ENCODE results near the gene CRHBP.

The CRHBP gene

DNA sequence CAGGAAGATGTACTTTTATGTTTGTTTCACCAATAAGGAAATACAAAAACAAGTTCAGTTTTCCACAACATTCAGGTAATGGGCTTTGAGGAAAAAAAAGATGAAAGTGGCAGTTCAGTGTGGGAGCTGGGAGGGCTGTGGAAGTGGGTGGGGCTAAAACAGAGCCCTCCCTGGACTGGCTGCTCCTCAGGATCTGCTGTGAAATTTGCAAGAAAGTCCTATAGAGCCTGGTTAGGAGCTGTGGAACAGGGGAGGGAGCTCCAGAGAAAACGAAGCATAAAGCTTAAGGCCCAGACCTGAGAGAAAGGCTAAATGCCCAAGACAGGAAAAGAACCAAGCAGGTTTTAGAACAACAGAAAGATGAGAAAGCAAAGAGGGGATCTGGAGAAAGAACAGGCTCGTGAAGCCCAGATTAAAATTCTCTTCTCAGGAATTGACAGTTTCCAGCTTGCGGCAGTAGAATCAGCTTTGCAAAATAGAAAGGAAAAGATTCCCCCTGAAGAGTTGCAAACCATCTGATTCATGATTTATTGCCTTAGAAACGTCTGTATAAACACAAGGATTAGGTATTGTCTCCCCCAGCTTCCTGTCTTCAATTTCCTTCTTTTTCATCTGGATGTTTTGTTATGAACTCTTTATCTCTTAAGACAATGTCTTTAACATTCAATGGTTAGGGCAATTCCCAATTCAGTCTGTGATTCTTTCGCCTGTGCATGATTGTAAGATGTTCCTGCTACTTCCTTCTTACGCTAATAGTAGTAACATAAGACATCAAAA, 26.3 kb upstream of the CRHBP start:
- no peaks in the 10 kb centered on the region for H3K36me3 ChIP-seq (ENCODE audit: control insufficient read depth in 4 of 4, insufficient read depth in 4 of 4, low read length in 3 of 4)
- CTCF ChIA-PET: interaction anchor here (0.9 to 1.4 kb wide), 3 partner anchors 16 to 90 kb away, joined by 3 to 4 read pairs (median 3); partner anchors contain the start of gene CRHBP
- no peak for DNase-seq
- H3K27me3 ChIP-seq (replicated peaks in 2 of 5; ENCODE audit: control insufficient read depth in 4 of 5, insufficient read depth in 5 of 5, low read length in 4 of 5): no peaks in the 10 kb centered on the region
- POLR2A ChIA-PET: no interaction called here
- H3K4me3 ChIP-seq (ENCODE audit: control insufficient read depth in 1 of 7, extremely low read depth in 1 of 7, insufficient read depth in 4 of 7, low read depth in 2 of 7, low read length in 6 of 7): no peak overlapping the region
- peaks cover 0 to 10% (median 3%) of the 10 kb centered on the region in 4 experiments for H3K4me1 ChIP-seq (ENCODE audit: control extremely low read depth in 1 of 4, control insufficient read depth in 4 of 4, insufficient read depth in 4 of 4, low read length in 3 of 4)
- H3K27ac ChIP-seq (ENCODE audit: insufficient read depth in 1 of 2, low read depth in 1 of 2, low read length in 2 of 2, poor library complexity in 1 of 2, severe bottlenecking in 2 of 2): no peak overlapping the region
- 70% methylated on average over 5 of the region's 6 CpGs for WGBS (ENCODE audit: insufficient coverage)
- no peaks in the 10 kb centered on the region for H3K9me3 ChIP-seq (ENCODE audit: control extremely low read depth in 1 of 5, control insufficient read depth in 4 of 5, insufficient read depth in 2 of 5, low read depth in 1 of 5, low read length in 4 of 5)

DNA sequence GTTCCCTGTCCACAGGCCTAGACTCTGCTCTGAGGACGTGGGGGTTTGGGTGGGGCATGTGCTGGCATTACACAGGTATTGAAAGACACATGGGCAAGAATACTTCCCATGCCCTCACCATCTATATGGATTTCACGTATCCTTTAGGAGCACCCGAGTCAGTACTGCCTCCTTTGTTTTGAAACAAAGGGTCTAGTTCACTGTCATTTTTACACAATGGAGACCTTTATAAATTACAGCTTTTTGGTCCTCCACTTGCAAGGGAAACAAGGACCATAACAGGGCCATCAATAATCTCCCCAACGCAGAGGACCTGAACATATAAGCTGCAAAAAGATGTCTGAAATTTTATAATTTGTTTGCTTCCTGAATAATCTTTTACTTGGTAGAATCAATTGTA, 24.9 kb upstream of the CRHBP start:
- POLR2A ChIA-PET: no interaction called here
- Histone ChIP-seq H3K36me3 (ENCODE audit: control insufficient read depth in 4 of 4, insufficient read depth in 4 of 4, low read length in 3 of 4) (no peaks in the 10 kb centered on the region), H3K4me1 (ENCODE audit: control extremely low read depth in 1 of 4, control insufficient read depth in 4 of 4, insufficient read depth in 4 of 4, low read length in 3 of 4) (peaks cover 0 to 10% (median 3%) of the 10 kb centered on the region in 4 experiments), H3K27me3 (replicated peaks in 2 of 5; ENCODE audit: control insufficient read depth in 4 of 5, insufficient read depth in 5 of 5, low read length in 4 of 5) (no peaks in the 10 kb centered on the region), H3K27ac (ENCODE audit: insufficient read depth in 1 of 2, low read depth in 1 of 2, low read length in 2 of 2, poor library complexity in 1 of 2, severe bottlenecking in 2 of 2) (no peak overlapping the region), H3K4me3 (ENCODE audit: control insufficient read depth in 1 of 7, extremely low read depth in 1 of 7, insufficient read depth in 4 of 7, low read depth in 2 of 7, low read length in 6 of 7) (no peak overlapping the region), H3K9me3 (ENCODE audit: control extremely low read depth in 1 of 5, control insufficient read depth in 4 of 5, insufficient read depth in 2 of 5, low read depth in 1 of 5, low read length in 4 of 5) (no peaks in the 10 kb centered on the region)
- 95% methylated on average over 3 of the region's 4 CpGs for WGBS (ENCODE audit: insufficient coverage)
- CTCF ChIA-PET: interaction anchor here (1.1 to 1.4 kb wide), 3 partner anchors 9 to 88 kb away, joined by 4 to 5 read pairs (median 4); no protein-coding TSS in a partner anchor
- no peak for DNase-seq

DNA sequence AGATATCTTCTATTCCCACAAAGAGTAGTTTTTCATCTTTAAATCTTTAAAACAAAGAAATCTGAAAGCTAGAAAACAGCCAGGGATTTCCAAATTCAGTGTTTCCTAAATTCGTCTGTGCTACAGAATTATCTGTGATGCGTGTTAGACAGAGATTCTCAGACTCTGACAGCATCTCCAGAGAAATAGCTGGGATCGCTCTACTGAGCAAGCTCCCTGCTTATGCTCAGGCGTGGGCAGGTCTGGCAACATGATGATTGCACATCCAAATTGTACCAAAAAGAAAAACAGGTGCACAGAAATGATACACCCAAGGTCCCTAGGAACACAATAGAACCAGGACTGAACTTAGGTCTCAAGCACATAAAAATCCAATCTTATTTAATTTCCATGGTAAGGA, 22.8 kb upstream of the CRHBP start:
- DNase-seq: no peak
- Histone ChIP-seq H3K4me3 (ENCODE audit: control insufficient read depth in 1 of 7, extremely low read depth in 1 of 7, insufficient read depth in 4 of 7, low read depth in 2 of 7, low read length in 6 of 7) (no peak overlapping the region), H3K27me3 (replicated peaks in 2 of 5; ENCODE audit: control insufficient read depth in 4 of 5, insufficient read depth in 5 of 5, low read length in 4 of 5) (no peaks in the 10 kb centered on the region), H3K36me3 (ENCODE audit: control insufficient read depth in 4 of 4, insufficient read depth in 4 of 4, low read length in 3 of 4) (no peaks in the 10 kb centered on the region), H3K9me3 (ENCODE audit: control extremely low read depth in 1 of 5, control insufficient read depth in 4 of 5, insufficient read depth in 2 of 5, low read depth in 1 of 5, low read length in 4 of 5) (no peaks in the 10 kb centered on the region), H3K4me1 (ENCODE audit: control extremely low read depth in 1 of 4, control insufficient read depth in 4 of 4, insufficient read depth in 4 of 4, low read length in 3 of 4) (peaks cover 0 to 10% (median 3%) of the 10 kb centered on the region in 4 experiments), H3K27ac (ENCODE audit: insufficient read depth in 1 of 2, low read depth in 1 of 2, low read length in 2 of 2, poor library complexity in 1 of 2, severe bottlenecking in 2 of 2) (no peak overlapping the region)
- CTCF ChIA-PET: interaction anchor here (1.0 kb wide), 1 partner anchor 14 kb away, joined by 3 read pairs; no protein-coding TSS in a partner anchor
- POLR2A ChIA-PET: no interaction called here
- WGBS (ENCODE audit: insufficient coverage): 100% methylated on average over 4 of the region's 4 CpGs

DNA sequence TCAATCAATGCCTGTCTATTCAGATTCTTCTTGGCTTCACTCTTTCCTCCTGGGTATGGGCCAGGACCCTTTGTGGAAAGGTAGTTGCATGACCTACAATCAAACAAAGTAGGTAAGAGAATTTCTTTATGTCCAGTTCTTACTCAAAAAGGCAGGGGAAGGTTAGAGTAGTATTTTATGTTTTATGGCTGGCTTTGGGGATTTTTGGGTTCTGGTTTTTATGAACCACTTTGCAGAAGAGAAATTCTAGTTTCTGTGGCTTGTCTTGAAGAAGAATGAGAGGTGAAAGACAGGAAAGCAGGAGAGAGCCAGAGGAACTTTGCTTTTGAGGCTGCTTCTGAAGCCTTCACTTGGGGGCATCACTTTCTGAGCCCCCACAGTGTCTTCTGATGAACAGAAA, 14.7 kb upstream of the CRHBP start:
- peaks cover 0 to 7% (median 2%) of the 10 kb centered on the region in 4 experiments for H3K4me1 ChIP-seq (ENCODE audit: control extremely low read depth in 1 of 4, control insufficient read depth in 4 of 4, insufficient read depth in 4 of 4, low read length in 3 of 4)
- H3K27ac ChIP-seq (ENCODE audit: insufficient read depth in 1 of 2, low read depth in 1 of 2, low read length in 2 of 2, poor library complexity in 1 of 2, severe bottlenecking in 2 of 2): no peak overlapping the region
- H3K36me3 ChIP-seq (ENCODE audit: control insufficient read depth in 4 of 4, insufficient read depth in 4 of 4, low read length in 3 of 4): no peaks in the 10 kb centered on the region
- no peaks in the 10 kb centered on the region for H3K27me3 ChIP-seq (replicated peaks in 2 of 5; ENCODE audit: control insufficient read depth in 4 of 5, insufficient read depth in 5 of 5, low read length in 4 of 5)
- POLR2A ChIA-PET: no interaction called here
- peaks cover 0 to 4% (median 0%) of the 10 kb centered on the region in 5 experiments for H3K9me3 ChIP-seq (ENCODE audit: control extremely low read depth in 1 of 5, control insufficient read depth in 4 of 5, insufficient read depth in 2 of 5, low read depth in 1 of 5, low read length in 4 of 5)
- H3K4me3 ChIP-seq (ENCODE audit: control insufficient read depth in 1 of 7, extremely low read depth in 1 of 7, insufficient read depth in 4 of 7, low read depth in 2 of 7, low read length in 6 of 7): no peak overlapping the region
- no peak for DNase-seq
- CTCF ChIA-PET: interaction anchor here (0.7 kb wide), 1 partner anchor 223 kb away, joined by 3 read pairs; no protein-coding TSS in a partner anchor

DNA sequence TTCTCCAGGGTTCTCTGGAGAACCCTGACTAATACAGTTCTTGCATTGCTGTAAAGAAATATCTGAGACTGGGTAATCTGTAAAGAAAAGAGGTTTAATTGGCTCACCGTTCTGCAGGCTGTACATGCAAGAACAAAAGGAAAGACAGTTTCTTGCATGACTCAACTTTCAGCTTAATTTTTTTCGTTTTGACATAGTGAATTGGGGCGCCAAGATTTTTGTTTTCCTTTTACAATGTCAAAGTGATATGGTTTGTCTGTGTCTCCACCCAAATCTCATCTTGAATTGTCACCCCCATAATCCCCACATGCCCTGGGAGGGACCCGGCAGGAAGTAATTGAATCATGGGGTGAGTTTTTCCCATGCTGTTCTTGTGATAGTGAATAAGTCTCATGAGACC, 11.8 kb upstream of the CRHBP start:
- WGBS (ENCODE audit: insufficient coverage): 91% methylated on average over 1 of the region's 4 CpGs
- CTCF ChIA-PET: no interaction called here

DNA sequence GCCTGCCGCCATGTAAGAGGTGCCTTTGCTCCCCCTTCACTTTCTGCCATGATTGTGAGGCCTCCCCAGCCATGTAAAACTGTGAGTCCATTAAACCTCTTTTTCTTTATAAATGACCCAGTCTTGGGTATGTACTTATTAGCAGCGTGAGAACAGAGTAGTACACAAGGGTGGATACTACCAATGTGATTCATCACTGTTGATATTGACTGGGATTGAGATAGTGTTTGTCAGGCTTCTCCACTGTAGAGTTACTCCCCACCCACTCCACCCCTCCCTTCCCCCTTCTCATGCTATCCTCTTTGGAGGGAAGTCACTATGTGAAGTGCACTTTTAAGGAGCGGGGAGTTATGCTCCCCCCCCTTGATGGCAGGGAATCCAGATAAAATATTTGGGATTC, 11.4 kb upstream of the CRHBP start:
- Histone ChIP-seq H3K9me3 (ENCODE audit: control extremely low read depth in 1 of 5, control insufficient read depth in 4 of 5, insufficient read depth in 2 of 5, low read depth in 1 of 5, low read length in 4 of 5) (peaks cover 0 to 4% (median 0%) of the 10 kb centered on the region in 5 experiments), H3K4me1 (ENCODE audit: control extremely low read depth in 1 of 4, control insufficient read depth in 4 of 4, insufficient read depth in 4 of 4, low read length in 3 of 4) (peaks cover 4 to 40% (median 22%) of the 10 kb centered on the region in 4 experiments), H3K4me3 (ENCODE audit: control insufficient read depth in 1 of 7, extremely low read depth in 1 of 7, insufficient read depth in 4 of 7, low read depth in 2 of 7, low read length in 6 of 7) (no peak overlapping the region), H3K27ac (ENCODE audit: insufficient read depth in 1 of 2, low read depth in 1 of 2, low read length in 2 of 2, poor library complexity in 1 of 2, severe bottlenecking in 2 of 2) (no peak overlapping the region), H3K27me3 (replicated peaks in 2 of 5; ENCODE audit: control insufficient read depth in 4 of 5, insufficient read depth in 5 of 5, low read length in 4 of 5) (no peaks in the 10 kb centered on the region), H3K36me3 (ENCODE audit: control insufficient read depth in 4 of 4, insufficient read depth in 4 of 4, low read length in 3 of 4) (no peaks in the 10 kb centered on the region)
- POLR2A ChIA-PET: no interaction called here
- WGBS (ENCODE audit: insufficient coverage): no CpG with 5 or more reads among the region's 3 CpGs
- CTCF ChIA-PET: no interaction called here
- no peak for DNase-seq

More for the DNA sequence above, 11.8 kb upstream of the CRHBP start:
- DNase-seq: no peak
- H3K27me3 ChIP-seq (replicated peaks in 2 of 5; ENCODE audit: control insufficient read depth in 4 of 5, insufficient read depth in 5 of 5, low read length in 4 of 5): no peaks in the 10 kb centered on the region
- H3K4me3 ChIP-seq (ENCODE audit: control insufficient read depth in 1 of 7, extremely low read depth in 1 of 7, insufficient read depth in 4 of 7, low read depth in 2 of 7, low read length in 6 of 7): no peak overlapping the region
- peaks cover 4 to 36% (median 19%) of the 10 kb centered on the region in 4 experiments for H3K4me1 ChIP-seq (ENCODE audit: control extremely low read depth in 1 of 4, control insufficient read depth in 4 of 4, insufficient read depth in 4 of 4, low read length in 3 of 4)
- no peak overlapping the region for H3K27ac ChIP-seq (ENCODE audit: insufficient read depth in 1 of 2, low read depth in 1 of 2, low read length in 2 of 2, poor library complexity in 1 of 2, severe bottlenecking in 2 of 2)
- POLR2A ChIA-PET: no interaction called here
- peaks cover 0 to 4% (median 0%) of the 10 kb centered on the region in 5 experiments for H3K9me3 ChIP-seq (ENCODE audit: control extremely low read depth in 1 of 5, control insufficient read depth in 4 of 5, insufficient read depth in 2 of 5, low read depth in 1 of 5, low read length in 4 of 5)
- H3K36me3 ChIP-seq (ENCODE audit: control insufficient read depth in 4 of 4, insufficient read depth in 4 of 4, low read length in 3 of 4): no peaks in the 10 kb centered on the region

DNA sequence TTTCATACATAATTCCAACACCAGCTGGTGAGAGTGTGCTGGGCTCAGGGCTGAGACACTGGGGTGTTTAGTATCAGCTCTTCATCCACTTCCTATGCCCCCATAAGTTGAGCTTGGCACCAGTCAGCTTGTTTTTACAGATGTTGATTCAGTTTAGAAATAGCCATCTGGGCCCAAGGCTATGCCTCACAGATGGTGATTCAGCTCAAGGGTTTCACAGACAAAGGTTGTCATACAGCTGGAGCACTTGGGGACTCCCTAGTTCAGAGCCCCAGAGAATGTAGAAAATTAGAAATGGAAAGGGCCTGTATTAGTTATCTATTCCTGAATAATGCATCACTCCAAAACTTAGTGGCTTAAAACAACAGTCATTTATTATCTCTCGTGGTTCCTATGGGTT, 10.3 kb upstream of the CRHBP start:
- POLR2A ChIA-PET: interaction anchor here (0.8 kb wide), 1 partner anchor 12 kb away, joined by 3 read pairs; no protein-coding TSS in a partner anchor
- H3K9me3 ChIP-seq (ENCODE audit: control extremely low read depth in 1 of 5, control insufficient read depth in 4 of 5, insufficient read depth in 2 of 5, low read depth in 1 of 5, low read length in 4 of 5): peaks cover 0 to 4% (median 0%) of the 10 kb centered on the region in 5 experiments
- no peaks in the 10 kb centered on the region for H3K27me3 ChIP-seq (replicated peaks in 2 of 5; ENCODE audit: control insufficient read depth in 4 of 5, insufficient read depth in 5 of 5, low read length in 4 of 5)
- peak in 2 of 3 donors; percentile 51 to 65 for DNase-seq
- no peaks in the 10 kb centered on the region for H3K36me3 ChIP-seq (ENCODE audit: control insufficient read depth in 4 of 4, insufficient read depth in 4 of 4, low read length in 3 of 4)
- CTCF ChIA-PET: interaction anchor here (0.6 to 1.0 kb wide), 2 partner anchors 9 to 16 kb away, joined by 3 read pairs; no protein-coding TSS in a partner anchor
- no peak overlapping the region for H3K4me3 ChIP-seq (ENCODE audit: control insufficient read depth in 1 of 7, extremely low read depth in 1 of 7, insufficient read depth in 4 of 7, low read depth in 2 of 7, low read length in 6 of 7)
- peaks cover 11 to 48% (median 24%) of the 10 kb centered on the region in 4 experiments for H3K4me1 ChIP-seq (ENCODE audit: control extremely low read depth in 1 of 4, control insufficient read depth in 4 of 4, insufficient read depth in 4 of 4, low read length in 3 of 4)
- no peak overlapping the region for H3K27ac ChIP-seq (ENCODE audit: insufficient read depth in 1 of 2, low read depth in 1 of 2, low read length in 2 of 2, poor library complexity in 1 of 2, severe bottlenecking in 2 of 2)
- WGBS (ENCODE audit: insufficient coverage): no CpG with 5 or more reads among the region's 1 CpG
